HG03520 (cell line): ENCODE results near the gene MYO10.

Experiments used
- ATAC-seq: cut with Tn5 transposase; IDR thresholded peaks from one replicate; pipeline ENCODE4 v1.9.1; 2021; ENCODE audit warnings: mild to moderate bottlenecking, moderate library complexity; ENCODE audit not compliant: unreplicated experiment

The MYO10 gene

DNA sequence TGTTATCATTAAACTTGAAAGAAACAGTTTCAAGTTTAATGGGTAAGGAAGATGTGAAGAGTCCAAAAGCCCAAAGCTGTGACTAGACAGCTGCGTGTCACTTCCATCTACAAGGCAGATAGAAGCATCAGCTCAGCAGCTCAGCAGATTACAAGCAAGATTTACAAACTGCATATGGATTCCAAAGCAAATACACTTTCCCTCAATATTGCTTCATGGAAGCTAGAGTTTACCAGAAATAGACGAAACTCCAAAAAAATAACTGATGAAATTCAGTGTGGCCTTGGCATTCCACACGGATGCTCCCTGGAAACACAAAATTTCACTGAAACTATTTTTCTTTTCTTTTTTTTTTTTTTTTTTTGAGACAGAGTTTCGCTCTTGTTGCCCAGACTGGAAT lies 17.9 kb downstream of the MYO10 start:
- ATAC-seq, result no peak

DNA sequence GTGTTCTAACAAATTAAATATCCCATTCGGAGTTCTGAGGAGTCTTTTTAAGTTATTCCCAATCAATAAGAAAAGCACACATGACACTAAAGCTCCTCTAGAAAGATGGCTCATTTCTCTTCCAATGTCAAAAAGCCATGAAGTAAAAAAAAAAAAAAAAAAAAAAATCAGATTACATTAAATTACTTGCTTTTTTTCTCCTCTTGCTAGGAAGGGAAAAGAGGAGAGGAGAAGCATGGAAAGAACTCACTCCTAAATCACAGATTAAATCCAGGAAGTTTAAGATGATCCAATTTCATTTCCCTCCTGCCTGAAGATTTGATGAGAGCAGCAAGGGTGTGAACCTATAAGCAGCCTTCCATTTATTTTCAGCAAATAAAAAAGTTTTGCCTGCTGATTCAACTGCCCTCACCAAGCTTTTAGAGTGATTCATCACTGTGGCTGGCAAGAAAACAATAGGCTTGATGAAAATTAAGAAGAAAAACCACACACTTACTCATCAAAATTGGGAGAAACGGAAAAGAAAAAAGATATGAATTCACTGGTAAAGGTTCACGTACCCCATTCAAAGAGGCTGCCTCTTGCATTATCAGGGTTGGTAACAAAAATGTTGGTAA lies 19.7 kb downstream of the MYO10 start:
- no peak for ATAC-seq

DNA sequence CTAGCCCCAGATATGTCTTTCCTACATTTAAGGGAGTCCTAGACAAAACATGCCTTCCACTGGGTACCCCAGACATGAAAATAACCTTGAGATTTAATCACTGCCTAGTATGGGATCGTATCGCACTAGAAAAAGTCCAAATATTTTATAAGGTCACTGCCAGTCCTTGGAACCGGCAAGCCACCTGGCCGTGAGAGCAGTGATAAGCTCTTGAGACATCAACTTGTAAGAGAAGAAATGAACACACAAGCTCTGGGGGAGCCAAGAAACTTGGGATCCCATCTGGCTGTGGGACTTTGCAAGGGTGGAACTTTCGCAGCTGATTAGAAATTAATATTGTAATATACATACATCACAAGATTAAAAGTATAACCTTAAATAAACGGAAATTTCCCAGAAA lies 21.5 kb downstream of the MYO10 start:
- ATAC-seq, result no peak

DNA sequence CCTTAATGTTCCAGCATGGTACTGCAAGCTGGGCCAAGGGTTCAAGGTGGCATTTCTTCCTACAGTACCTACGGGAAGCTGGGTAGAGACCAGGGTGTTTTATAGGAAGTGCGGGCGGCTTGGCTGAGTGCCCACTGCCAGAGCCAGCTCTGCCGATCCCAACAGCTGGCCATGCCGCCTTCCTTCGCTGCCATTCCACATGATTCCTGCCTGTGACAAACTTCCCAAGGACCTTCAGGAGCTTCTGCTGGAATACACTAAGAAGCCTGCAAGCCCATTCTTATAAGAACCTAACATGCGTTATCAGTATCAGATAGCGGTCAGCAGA lies 22.0 kb downstream of the MYO10 start:
- ATAC-seq, result no peak

DNA sequence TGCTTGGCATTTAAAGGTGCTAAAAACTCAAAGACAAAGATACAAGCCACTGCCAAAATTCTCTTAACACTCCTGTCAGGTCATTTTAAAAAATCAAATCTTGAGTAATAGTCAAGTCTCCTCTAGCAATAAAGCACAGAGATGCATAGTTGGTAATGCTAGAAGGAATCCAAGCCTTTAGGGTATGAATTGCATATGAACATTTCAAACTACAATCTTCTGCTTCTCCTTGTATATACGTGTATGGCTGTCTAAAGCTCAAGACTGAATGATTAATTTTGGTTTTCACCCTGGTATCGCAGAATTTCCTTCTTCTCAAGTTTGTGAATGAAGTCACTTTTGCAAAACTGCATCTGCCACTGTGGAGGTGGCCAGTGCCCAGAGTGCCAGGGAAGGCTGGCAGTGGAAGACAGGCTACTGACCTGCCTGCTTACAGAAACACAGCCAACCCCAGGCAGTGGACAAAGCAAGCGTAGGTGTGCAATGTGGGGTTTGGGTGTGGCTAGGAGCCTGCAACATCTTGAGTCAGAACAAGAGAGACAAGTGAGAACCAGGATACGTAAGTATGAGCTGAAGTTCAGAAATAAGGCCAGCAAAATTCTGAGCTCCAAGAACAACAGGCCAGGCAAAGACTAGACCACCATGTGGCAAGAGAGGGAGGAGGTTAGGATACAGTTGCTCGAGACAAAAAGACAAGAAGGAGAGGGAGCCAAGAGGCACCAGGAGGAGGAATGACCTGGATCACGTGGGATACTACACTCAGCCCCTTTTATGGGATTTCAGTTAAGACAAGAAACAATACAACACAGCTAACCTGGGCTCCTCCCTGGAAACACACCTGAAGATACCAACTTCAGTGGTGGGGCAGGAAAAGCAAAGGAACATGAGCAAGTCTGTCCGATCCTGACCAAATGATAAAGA lies 22.6 kb downstream of the MYO10 start:
- no peak for ATAC-seq

DNA sequence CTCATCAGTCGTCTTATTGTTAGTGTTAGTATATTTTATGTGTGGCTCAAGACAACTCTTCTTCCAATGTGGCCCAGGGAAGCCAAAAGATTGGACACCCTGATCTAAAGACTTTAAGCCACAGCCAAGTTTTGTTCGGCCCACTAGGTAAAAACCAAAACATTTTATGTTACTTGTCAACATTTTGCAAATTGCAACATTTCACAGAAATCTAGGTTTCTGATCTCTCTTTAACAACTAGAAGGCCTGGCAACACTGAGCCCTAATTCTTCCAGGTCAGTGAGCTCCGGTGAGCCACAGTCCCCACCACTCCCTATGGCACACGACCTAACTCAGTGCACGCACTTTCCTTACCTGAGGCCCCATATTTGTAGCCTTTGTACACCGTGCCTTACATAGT lies 24.0 kb downstream of the MYO10 start:
- no peak for ATAC-seq

DNA sequence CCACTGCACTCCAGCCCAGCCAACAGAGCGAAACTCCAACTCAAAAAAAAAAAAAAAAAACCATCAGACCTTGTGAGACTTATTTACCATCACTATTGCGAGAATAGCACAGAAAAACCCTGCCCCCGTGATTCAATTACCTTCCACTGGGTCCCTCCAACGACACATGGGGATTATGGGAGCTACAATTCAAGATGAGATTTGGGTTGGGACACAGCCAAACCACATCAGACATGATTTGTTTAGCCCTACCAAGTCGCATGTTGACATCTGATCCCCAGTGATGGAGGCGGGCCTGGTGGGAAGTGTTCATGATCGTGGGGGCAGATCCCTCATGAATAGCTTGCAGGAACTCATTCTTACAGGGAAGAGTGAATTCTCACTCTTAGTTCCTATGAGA lies 26.6 kb downstream of the MYO10 start:
- no peak for ATAC-seq

DNA sequence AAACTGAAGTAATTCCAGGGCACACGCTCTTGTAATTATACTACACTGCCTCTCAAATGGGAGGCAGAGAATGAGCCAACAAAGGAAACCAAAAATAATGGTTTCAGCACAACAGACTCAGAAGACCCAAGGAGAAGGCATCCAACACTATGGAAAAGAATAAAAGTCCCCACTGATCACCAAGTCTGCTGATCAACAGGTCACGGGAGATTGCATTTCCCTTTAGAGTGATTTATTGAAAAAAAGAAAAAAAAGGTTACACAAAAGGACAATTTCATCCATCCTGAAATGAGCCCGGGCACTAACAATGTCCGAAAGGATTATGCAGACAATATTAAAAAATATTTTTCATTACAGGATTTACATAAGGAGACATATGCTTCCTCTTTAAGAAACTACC lies 28.8 kb downstream of the MYO10 start:
- ATAC-seq, result no peak

DNA sequence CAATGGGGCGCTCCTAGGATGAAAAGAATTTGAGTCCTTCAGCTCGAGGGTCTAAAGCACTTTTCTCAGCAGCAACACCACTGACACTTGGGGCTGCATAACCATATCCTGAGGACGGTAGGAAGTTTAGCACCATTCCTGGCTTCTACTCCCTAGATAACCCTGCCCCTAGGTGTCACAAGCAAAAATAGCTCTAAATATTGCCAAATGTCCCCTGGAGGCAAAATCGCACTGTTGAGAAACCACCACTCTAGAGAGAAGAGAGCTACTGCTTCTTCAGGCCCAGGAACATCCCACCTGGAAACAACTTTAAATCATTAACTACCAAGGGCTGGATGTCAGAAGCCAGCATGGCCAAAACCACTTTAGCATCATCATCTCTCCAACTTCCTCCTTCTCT lies 29.8 kb downstream of the MYO10 start:
- ATAC-seq, result no peak

DNA sequence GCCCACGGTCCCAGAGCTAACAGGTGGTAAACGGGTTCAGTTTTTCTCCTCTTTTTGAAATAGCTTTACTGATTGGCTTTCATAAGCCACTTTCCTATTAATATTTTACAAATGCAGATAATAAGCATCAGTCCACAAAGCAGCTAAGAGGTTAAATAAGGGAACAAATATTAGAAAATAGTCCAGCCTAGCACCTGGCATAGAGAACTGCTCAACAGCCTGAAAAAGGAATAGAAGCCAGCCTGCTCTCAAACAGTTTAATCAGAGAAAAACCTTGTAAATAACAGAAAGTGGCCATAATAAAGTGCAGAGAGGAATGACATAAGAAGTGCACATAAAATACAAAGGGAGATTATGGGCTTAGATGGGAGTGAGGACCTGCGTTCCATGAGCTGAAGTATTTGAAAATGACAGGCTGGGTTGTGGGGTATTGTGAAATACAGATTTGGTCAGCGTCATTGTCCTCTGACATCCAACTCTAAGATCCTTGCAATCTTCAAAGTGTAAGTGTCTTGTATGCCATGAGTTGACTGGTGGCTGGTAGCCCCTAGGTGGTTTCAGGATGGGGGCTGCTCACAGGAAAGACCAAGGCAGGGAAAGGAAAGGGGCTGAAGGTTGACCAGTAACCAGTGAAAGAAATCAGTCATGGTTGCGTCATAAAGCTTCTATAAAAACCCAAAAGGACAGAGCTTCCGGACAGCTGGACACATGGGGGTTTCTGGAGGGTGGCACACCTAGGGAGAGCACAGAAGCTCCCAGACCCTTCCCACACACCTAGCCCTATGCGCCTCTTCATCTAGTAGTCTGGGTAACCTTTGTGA lies 32.4 kb downstream of the MYO10 start:
- ATAC-seq, result no peak

DNA sequence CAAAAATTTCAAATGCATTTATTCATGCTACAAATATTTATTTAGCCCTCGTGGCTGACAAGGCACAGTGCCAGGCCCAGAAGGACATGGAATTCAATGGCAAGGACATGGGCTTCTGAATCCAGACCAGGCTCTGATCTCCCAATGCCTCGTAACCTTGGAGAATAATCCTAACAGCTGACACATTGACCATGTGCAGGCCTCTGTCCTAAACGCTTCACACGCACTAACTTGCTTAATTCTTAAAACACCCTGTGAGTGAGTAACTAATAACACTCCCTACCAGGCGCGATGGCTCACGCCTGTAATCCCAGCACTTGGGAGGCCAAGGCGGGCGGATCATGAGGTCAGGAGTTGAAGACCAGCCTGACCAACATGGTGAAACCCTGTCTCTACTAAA lies 33.2 kb downstream of the MYO10 start:
- no peak for ATAC-seq

DNA sequence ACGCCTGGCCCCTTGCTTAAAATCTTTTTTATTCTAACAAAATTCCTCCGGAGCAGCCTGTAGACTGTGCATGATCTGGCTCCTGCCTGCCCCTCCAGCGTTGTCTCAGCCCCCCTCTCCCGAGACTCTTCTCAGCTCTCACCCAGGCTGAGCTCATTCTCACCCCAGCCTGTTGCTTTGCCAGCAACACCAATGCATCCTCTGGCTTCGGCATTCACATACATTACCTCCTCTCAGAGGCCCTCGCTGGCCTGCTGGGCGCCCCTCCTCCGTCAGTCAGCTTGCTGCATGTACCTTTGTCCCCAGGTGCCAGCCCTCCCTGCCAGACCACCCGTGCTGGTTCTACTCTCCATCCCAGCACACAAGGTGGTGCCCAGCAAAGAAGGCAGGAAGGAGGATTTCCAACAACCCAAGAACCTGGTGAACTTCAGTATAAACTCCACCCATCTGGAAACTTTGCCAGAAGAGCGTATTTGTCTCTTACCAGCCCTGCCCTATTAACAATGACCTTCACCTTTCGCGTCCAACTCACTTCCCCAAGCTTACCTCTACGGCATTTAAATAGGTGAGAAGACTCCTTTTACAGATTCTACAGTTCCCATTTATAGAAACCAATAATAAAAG lies 35.0 kb downstream of the MYO10 start:
- no peak for ATAC-seq

DNA sequence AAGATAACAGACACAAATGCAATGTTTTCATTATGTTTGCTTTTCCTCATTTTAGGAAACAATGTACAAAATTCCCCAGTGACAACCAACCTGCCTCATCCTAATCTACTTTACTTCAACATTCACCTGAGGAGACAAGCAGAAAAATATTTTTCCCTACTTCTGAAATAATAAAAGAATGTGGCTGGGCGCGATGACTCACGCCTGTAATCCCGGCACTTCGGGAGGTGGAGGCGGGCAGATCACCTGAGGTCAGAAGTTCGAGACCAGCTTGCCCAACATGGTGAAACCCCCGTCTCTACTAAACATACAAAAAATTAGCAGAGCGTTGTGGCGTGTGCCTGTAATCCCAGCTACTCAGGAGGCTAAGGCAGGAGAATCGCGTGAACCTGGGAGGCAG lies 36.9 kb downstream of the MYO10 start:
- ATAC-seq, result no peak

DNA sequence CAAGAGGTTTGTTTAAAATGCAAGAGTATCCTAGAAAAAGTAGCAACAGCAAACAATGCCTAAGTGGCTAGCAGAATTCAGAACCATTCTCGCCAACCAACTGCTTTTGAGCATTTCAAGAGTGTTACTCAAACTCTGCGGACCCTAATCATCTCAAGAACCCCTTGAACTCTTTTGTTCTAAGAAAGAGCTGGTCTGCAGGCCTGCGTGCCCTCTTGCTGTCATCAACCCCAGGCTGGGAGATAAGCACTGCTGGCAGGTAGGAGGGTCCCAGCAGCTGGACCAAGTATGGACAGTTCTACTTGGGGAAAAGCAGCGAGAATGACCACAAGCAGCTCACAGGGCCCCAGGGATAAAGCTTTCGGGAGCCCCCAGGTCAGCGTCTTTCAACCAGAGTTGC lies 38.3 kb downstream of the MYO10 start:
- ATAC-seq, result no peak

DNA sequence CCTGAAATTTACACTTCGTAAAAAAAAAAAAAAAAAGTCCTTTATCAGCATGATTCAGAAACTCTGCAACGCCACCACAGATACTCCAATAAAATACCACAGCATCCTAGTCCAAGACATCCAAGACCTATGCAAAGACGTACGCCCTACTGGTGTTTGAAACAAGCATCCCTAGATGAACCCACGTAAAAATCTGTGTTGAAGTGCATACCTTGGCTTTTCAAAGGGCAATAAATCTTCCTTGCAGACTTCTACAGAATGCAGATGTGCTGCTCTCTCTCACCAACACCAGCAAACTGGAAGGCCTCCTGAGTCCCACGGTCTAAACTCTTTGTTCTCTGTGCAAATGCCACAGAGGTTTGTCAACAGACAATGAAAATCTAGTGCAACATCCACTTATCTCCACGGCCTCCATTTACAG lies 38.8 kb downstream of the MYO10 start:
- ATAC-seq, result no peak

DNA sequence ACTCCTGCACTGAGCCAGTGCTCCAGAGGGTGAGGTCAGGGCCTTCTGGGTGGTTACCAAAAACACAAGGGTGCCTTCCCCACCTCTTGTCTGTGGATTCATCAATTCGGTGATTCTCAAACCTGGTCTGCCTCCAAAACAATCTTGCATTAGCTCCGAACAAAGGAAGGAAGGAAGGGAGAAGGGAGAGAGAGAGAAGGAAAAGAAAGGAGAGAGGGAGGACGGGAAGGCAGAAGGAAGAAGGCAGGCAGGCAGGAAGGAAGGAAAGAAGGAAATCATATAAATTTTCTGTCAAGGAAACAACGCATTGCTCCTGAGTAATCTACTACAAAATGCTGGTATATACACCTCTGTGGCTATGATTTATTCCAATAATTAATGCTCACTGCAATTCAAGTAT lies 39.3 kb downstream of the MYO10 start:
- ATAC-seq, result no peak

DNA sequence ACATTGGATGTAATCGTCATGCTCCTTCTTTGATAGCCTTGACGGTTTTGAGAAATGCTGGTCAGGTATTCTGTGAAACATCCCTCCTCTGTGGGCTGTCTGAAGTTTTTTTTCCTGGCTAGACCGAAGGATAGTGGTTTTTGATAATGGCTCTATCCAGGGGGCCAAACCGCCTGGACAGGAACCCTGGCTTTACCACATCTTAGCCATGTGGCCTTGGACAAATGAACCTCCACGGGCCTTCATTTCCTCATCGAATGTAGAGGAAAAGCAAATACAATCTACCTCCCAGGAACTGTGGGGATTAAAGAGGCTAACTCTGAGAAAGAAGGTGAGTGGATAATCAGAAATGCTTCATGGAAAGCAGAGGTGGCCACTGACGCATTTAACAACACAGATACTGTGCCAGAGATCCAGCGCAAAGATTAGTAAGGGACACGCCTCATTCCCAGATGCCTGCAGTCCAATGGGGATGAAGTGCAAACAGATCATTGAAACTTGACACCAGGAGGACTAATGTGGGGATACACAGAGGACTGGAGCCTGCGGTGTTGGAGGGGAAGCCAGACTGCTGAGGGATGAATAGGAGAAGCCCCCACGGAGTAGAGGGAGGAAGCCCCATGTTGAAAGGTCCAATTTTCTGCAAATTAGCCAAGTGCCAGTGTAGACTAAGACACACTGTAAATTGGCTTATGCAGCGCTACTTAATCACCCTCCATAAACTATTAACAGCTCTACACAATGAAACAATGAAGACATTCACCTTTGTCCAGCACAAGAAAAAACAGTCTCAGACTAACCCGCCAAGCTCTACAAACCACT lies 41.6 kb downstream of the MYO10 start:
- ATAC-seq, result no peak

DNA sequence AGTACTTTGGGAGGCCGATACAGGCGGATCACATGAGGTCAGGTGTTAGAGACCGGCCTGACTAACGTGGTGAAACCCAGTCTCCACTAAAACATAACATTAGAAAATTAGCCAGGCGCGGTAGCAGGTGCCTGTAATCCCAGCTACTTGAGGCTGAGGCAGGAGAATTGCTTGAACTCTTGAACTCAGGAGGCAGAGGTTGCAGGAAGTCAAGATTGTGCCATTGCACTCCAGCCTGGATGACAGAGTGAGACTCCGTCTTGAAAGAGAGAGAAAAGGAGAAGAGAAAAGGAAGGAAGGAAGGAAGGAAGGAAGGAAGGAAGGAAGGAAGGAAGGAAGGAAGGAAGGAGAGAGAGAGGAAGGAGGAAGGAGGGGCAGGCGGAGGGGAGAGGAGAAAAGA lies 45.1 kb downstream of the MYO10 start:
- ATAC-seq, result no peak

DNA sequence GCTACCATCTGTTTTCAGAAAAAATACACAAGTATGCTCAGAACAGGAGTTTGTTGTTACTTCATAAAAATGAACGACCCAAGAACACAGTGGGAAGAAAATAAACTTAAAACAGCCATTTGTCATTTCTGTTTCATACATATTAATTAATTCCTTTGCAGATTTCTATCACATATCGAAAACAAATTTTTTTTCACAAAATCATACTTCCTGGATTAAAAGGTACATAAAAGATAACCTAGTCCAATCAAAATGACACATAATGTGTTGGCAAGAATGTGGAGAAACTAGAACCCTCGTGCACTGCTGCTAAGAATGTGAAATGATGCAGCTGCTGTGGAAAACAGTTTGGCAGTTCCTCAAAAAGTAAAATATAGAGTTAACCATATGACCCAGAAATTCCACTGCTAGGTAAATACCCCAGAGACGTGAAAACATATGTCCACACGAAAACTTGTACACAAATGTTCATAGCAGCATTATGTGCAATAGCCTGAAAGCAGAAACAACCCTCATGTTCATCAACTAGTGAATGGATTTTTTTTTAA lies 46.0 kb downstream of the MYO10 start:
- ATAC-seq, result no peak
